ENCODE results near the gene DNAJC5.

DNA sequence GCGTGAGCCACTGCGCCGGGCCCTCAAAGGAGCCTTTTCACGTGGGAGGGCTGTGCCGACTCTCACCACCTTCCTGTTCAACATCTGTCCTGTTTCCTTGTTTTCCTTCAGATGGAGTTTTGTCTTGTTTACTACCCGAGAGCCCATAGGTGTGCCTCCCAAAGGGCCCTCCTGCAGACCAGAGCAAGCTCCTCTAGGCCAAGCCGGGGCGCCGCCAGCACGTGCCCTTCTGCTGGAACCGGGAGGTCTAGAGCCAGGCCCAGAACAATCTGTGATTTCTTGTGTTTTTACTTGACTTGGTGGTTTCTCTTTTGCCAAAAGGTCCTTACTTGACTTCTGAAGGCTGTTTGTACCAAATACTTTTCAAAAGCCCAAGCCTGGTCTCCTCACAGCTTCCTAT is 8.0 kb upstream of the DNAJC5 start:
- TF ChIP-seq, protein P1, sequence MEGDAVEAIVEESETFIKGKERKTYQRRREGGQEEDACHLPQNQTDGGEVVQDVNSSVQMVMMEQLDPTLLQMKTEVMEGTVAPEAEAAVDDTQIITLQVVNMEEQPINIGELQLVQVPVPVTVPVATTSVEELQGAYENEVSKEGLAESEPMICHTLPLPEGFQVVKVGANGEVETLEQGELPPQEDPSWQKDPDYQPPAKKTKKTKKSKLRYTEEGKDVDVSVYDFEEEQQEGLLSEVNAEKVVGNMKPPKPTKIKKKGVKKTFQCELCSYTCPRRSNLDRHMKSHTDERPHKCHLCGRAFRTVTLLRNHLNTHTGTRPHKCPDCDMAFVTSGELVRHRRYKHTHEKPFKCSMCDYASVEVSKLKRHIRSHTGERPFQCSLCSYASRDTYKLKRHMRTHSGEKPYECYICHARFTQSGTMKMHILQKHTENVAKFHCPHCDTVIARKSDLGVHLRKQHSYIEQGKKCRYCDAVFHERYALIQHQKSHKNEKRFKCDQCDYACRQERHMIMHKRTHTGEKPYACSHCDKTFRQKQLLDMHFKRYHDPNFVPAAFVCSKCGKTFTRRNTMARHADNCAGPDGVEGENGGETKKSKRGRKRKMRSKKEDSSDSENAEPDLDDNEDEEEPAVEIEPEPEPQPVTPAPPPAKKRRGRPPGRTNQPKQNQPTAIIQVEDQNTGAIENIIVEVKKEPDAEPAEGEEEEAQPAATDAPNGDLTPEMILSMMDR (IDR thresholded peaks at IDR 0.05 in 8 of 11, conservative IDR thresholded peaks at IDR 0.05 in 3 of 11), result no peak
- no peak for TF ChIP-seq POLR2A (IDR thresholded peaks at IDR 0.05)
